Panc1 (cell line): Measurements from ENCODE around the gene MTREX. TPM values are rescaled to one million over a fixed set of nuclear protein-coding genes. Genes with fewer than 3 reads are reported as not detected.

ENCODE experiments used
- ATAC-seq: fragments of 200-7000 bp; cut with Tn5 transposase; 2 replicates; pipeline ENCODE4 v1.9.1; 2020; ENCODE audit warnings: mild to moderate bottlenecking, moderate library complexity
- Bru-seq: library from RNA; stranded (reverse); fragments of 400-500 nt; gene quantifications from one replicate; lab custom pipeline; 2021; lab: Mats Ljungman, UMichigan
- BruChase-seq, 2 experiments: library from RNA; stranded (reverse); fragments of 400-500 nt; gene quantifications; one replicate each; lab custom pipeline; 2021; lab: Mats Ljungman, UMichigan
- BruUV-seq: library from RNA; stranded (reverse); fragments of 400-500 nt; replicated peaks from 2 replicates; lab custom pipeline; 2021; lab: Mats Ljungman, UMichigan
- CTCF ChIA-PET: fragments of 300-600 bp; sonication (Branson Sonifier 250); formaldehyde crosslinking; loops from one replicate; lab custom pipeline; 2022; ENCODE audit warnings: antibody characterized with exemption; lab: Charles Lee
- POLR2A ChIA-PET: fragments of 300-600 bp; sonication (Branson Sonifier 250); formaldehyde crosslinking; loops from one replicate; lab custom pipeline; 2022; ENCODE audit warnings: antibody characterized with exemption; lab: Charles Lee
- DNase-seq: peaks from one replicate; pipeline ENCODE4 v3.0.0-alpha.2; 2010; ENCODE audit warnings: low read depth, low spot score
- H3K27ac ChIP-seq: 2 replicates; pipeline ENCODE4 v1.5.1; 2011; ENCODE audit warnings: mild to moderate bottlenecking, low read length, inconsistent platforms
- H3K27me3 ChIP-seq: fragments of 200-500 bp; sonication (Bioruptor generic); 2 replicates; pipeline ENCODE4 v1.6.0; 2014; ENCODE audit warnings: low read length, inconsistent platforms; ENCODE audit not compliant: control insufficient read depth, insufficient read depth
- H3K36me3 ChIP-seq: fragments of 200-500 bp; sonication (Bioruptor generic); 2 replicates; pipeline ENCODE4 v1.5.1; 2014; ENCODE audit warnings: inconsistent platforms, mild to moderate bottlenecking, low read length, moderate library complexity; ENCODE audit not compliant: control insufficient read depth, insufficient read depth
- H3K4me1 ChIP-seq: 2 replicates; pipeline ENCODE4 v1.5.1; 2011; ENCODE audit warnings: inconsistent platforms, mild to moderate bottlenecking, low read length, moderate library complexity; ENCODE audit not compliant: control insufficient read depth, insufficient read depth
- H3K4me3 ChIP-seq, 2 experiments: 2 replicates each; pipeline ENCODE4 v1.5.1; 2011 to 2012; ENCODE audit warnings: low read depth in 2 of 2, low read length in 2 of 2, mild to moderate bottlenecking in 2 of 2, inconsistent platforms in 1 of 2, moderate library complexity in 1 of 2
- H3K9me3 ChIP-seq: fragments of 200-500 bp; sonication (Bioruptor generic); 2 replicates; pipeline ENCODE4 v1.5.1; 2014; ENCODE audit warnings: low read depth, mild to moderate bottlenecking, inconsistent platforms, low read length, moderate library complexity; ENCODE audit not compliant: control insufficient read depth, insufficient read depth
- POLR2AphosphoS5 ChIP-seq: IDR thresholded peaks from 2 replicates; pipeline ENCODE4 v1.6.1; 2012; ENCODE audit warnings: mild to moderate bottlenecking, low read depth, low read length, moderate library complexity
- SIN3A ChIP-seq: IDR thresholded peaks from 2 replicates; pipeline ENCODE4 v1.6.1; 2012; ENCODE audit warnings: low read depth, mild to moderate bottlenecking, low read length, moderate library complexity, borderline replicate concordance; ENCODE audit not compliant: insufficient read depth
- TCF7L2 ChIP-seq: IDR thresholded peaks from 2 replicates; pipeline ENCODE4 v1.6.1; 2011; ENCODE audit warnings: mild to moderate bottlenecking, low read depth, low read length, inconsistent platforms
- in situ Hi-C: cut with HindIII; loops from 2 replicates; pipeline ENCODE4 v1.10.0; 2016; ENCODE audit warnings: low sequenced_read_pairs, low pct_unique_long_range_greater_than_20kb
- intact Hi-C: fragments of 100-400 bp; cut with micrococcal nuclease; formaldehyde crosslinking; loops from one replicate; pipeline ENCODE4 v1.10.0; 2022; ENCODE audit not compliant: unreplicated experiment
- long read RNA-seq: library from polyadenylated mRNA; unstranded; transcript quantifications from one replicate; pipeline ENCODE4 v2.0.0, GENCODE V29; 2021; ENCODE audit not compliant: unreplicated experiment
- polyA plus RNA-seq: library from polyadenylated mRNA; unstranded; fragments of >200 nt; gene quantifications from one replicate; pipeline ENCODE4 v1.2.1, GENCODE V29; 2012; ENCODE audit warnings: missing spikeins; ENCODE audit not compliant: insufficient read length
- total RNA-seq: library from RNA; stranded (reverse); gene quantifications from one replicate; pipeline ENCODE4 v1.2.1, GENCODE V29; 2021; ENCODE audit not compliant: unreplicated experiment
- TF ChIP-seq, protein P1 (sequence below): fragments of 450-650 bp; IDR thresholded peaks from 2 replicates; pipeline ENCODE4 v1.5.1; 2017; ENCODE audit warnings: mild to moderate bottlenecking
- TF ChIP-seq, protein P2 (sequence below), 2 experiments: IDR thresholded peaks; 2 replicates each; pipeline ENCODE4 v1.6.1; 2011 to 2012; ENCODE audit warnings: low read depth in 2 of 2, control low read depth in 1 of 2, low read length in 1 of 2, mild to moderate bottlenecking in 1 of 2, moderate library complexity in 1 of 2; ENCODE audit not compliant: insufficient read depth in 1 of 2

Gene MTREX
- 97.0 TPM for total RNA-seq
- 47.7 TPM for polyA plus RNA-seq
- Bru-seq, nascent RNA = percentile 93 among the genes with signal in this experiment
- BruChase-seq, experiment 1, labeled RNA remaining after a 2-hour chase = percentile 86 among the genes with signal in this experiment
- percentile 90 among the genes with signal in this experiment for BruChase-seq, experiment 2, labeled RNA remaining after a 6-hour chase
- long read RNA-seq, full-length matches to known transcripts = 83 of 111 reads
- long read RNA-seq, partial matches to known transcripts = 18 of 111 reads
- long read RNA-seq, other reads (novel, unspliced or antisense) = 10 of 111 reads

DNA sequence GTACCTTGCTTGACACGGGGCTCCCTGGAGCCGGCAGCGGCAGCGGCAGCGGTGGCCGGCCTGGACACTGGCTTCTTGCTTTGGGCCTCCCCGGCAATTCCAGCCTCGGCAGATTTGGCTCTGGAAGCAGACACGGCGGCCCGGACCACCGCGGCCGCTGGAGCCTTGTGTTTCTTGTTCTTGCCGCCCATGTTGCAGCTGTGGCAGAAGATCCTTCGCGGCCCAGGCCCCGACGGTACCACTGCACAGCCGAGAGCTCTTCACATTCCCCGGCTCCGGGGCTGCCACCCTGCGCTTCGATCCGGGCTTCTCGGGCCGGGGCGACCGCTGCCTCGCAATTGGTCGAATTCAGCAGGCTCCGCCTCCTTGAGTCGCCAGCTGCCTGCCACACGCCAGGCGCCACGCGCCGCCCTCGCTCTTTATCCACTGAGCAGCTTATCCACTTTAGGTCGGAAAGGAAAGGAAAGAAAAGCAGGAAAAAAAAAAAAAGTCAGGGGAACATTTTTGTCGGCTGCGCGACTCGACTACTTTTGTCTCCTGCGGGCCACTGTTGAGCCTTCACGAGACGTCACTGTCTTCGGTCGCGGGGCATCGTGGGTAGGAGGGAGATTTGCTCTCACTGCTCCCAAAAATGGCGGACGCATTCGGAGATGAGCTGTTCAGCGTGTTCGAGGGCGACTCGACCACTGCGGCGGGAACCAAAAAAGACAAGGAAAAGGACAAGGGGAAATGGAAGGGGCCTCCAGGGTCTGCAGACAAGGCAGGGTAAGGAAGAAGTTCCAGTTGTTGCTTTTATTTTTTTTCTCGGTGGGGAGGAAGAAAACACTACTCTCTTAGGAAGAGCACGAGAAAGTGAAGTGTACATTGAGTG, at the start of gene MTREX, which contains the start of gene DHX29:
TSS of gene MTREX (plus strand) at position 607 of the 871 bp plus-strand sequence. CDS start at position 632, 25 bp downstream.
TSS of gene DHX29 (minus strand) at position 312 of the 871 bp plus-strand sequence. CDS start at position 191, 121 bp downstream.
- peaks cover 29% of the 10 kb centered on the region for H3K4me1 ChIP-seq
- CTCF ChIA-PET = no interaction called here
- no peaks in the 10 kb centered on the region for H3K27me3 ChIP-seq
- DNase-seq = peak; percentile 79
- peaks cover 3% of the 10 kb centered on the region; the same call in 1 of the 2 replicates for H3K9me3 ChIP-seq
- TF ChIP-seq POLR2AphosphoS5 (peak; percentile 83), SIN3A (peak; percentile 47; the same call in 1 of the 2 replicates)
- TF ChIP-seq, protein P1, sequence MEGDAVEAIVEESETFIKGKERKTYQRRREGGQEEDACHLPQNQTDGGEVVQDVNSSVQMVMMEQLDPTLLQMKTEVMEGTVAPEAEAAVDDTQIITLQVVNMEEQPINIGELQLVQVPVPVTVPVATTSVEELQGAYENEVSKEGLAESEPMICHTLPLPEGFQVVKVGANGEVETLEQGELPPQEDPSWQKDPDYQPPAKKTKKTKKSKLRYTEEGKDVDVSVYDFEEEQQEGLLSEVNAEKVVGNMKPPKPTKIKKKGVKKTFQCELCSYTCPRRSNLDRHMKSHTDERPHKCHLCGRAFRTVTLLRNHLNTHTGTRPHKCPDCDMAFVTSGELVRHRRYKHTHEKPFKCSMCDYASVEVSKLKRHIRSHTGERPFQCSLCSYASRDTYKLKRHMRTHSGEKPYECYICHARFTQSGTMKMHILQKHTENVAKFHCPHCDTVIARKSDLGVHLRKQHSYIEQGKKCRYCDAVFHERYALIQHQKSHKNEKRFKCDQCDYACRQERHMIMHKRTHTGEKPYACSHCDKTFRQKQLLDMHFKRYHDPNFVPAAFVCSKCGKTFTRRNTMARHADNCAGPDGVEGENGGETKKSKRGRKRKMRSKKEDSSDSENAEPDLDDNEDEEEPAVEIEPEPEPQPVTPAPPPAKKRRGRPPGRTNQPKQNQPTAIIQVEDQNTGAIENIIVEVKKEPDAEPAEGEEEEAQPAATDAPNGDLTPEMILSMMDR = no peak
- H3K4me3 ChIP-seq = peak within 1 kb of the TSS; percentile 85 to 88
- BruUV-seq = no TSS peak
- peak; percentile 99 for ATAC-seq
- intact Hi-C loops = no loop called here
- in situ Hi-C loops = no loop called here
- peak within 1 kb of the TSS; percentile 98 for H3K27ac ChIP-seq
- POLR2A ChIA-PET = interaction anchor here (0.5 to 0.7 kb wide), 7 partner anchors 10 to 572 kb away, joined by 3 to 7 read pairs (median 5); no protein-coding TSS in a partner anchor
- peaks cover 6% of the 10 kb centered on the region; the same call in 1 of the 2 replicates for H3K36me3 ChIP-seq

DNA sequence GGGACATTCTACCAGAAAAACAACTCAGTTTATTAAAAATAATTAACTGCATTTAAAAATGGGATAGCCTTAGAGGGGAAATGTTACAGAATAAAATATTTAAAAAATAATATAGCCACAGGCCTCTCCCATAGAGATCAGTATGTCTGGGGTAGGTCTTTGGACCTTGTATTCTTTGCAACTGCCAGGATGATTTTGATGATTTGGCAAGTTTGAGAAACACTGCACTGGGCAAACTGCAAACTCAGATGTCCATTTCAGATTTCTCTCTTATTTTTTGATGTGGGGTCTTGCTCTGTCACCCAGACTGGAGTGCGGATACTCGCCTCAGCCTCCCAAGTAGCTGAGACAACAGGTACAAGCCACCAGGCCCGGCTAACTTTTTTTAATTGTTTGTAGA, 49.5 kb upstream of the MTREX start:
- no peak overlapping the region for H3K27ac ChIP-seq
- POLR2A ChIA-PET = no interaction called here
- H3K36me3 ChIP-seq = peaks cover 40% of the 10 kb centered on the region
- H3K27me3 ChIP-seq = no peaks in the 10 kb centered on the region
- no peak for TF ChIP-seq POLR2AphosphoS5
- TF ChIP-seq TCF7L2 = no peak
- TF ChIP-seq, protein P1 = no peak
- TF ChIP-seq, protein P2, sequence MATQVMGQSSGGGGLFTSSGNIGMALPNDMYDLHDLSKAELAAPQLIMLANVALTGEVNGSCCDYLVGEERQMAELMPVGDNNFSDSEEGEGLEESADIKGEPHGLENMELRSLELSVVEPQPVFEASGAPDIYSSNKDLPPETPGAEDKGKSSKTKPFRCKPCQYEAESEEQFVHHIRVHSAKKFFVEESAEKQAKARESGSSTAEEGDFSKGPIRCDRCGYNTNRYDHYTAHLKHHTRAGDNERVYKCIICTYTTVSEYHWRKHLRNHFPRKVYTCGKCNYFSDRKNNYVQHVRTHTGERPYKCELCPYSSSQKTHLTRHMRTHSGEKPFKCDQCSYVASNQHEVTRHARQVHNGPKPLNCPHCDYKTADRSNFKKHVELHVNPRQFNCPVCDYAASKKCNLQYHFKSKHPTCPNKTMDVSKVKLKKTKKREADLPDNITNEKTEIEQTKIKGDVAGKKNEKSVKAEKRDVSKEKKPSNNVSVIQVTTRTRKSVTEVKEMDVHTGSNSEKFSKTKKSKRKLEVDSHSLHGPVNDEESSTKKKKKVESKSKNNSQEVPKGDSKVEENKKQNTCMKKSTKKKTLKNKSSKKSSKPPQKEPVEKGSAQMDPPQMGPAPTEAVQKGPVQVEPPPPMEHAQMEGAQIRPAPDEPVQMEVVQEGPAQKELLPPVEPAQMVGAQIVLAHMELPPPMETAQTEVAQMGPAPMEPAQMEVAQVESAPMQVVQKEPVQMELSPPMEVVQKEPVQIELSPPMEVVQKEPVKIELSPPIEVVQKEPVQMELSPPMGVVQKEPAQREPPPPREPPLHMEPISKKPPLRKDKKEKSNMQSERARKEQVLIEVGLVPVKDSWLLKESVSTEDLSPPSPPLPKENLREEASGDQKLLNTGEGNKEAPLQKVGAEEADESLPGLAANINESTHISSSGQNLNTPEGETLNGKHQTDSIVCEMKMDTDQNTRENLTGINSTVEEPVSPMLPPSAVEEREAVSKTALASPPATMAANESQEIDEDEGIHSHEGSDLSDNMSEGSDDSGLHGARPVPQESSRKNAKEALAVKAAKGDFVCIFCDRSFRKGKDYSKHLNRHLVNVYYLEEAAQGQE (IDR thresholded peaks at IDR 0.05; ENCODE audit: insufficient read depth in 1 of 2, low read depth in 2 of 2, low read length in 1 of 2) = no peak
- no peak for TF ChIP-seq SIN3A
- CTCF ChIA-PET = no interaction called here
- intact Hi-C loops (no loop called here), in situ Hi-C loops (no loop called here)
- H3K4me3 ChIP-seq = no peak overlapping the region
- BruUV-seq = no TSS peak
- ATAC-seq (no peak), DNase-seq (no peak)
- H3K9me3 ChIP-seq = no peaks in the 10 kb centered on the region
- H3K4me1 ChIP-seq = no peaks in the 10 kb centered on the region
